ENCODE results near the gene TMEM120B. TPM values are rescaled to one million over a fixed set of nuclear protein-coding genes. Genes with fewer than 3 reads are reported as not detected.

The TMEM120B gene
- total and polyA plus RNA-seq, 2 of the 13 experiments (the other 11 are each of a cell fraction or from before 2014, with no cell fraction given) = 7.1 to 12.9 TPM

GRCh38 chr12:121753844-121754264 lies 41.3 kb downstream of the TMEM120B start:
- CTCF ChIA-PET (ENCODE audit: low intra/inter-chr PET ratio, low total read pairs) = no interaction called here
- DNase-seq (ENCODE audit: low spot score) = no peak
- H3K9ac ChIP-seq (ENCODE audit: insufficient read depth, low read depth, low read length) = no peak overlapping the region

GRCh38 chr12:121754836-121755235 lies 42.3 kb downstream of the TMEM120B start:
- ChIA-PET POLR2A (no interaction called here), CTCF (ENCODE audit: low intra/inter-chr PET ratio, low total read pairs) (no interaction called here)
- BruUV-seq (replicated peaks) = no TSS peak
- H3K4me2 ChIP-seq (ENCODE audit: low read depth, low read length) = no peak overlapping the region
- 95% methylated on average over 11 of the region's 11 CpGs for WGBS (ENCODE audit: low lambda C conversion rate)
- H3K27me3 ChIP-seq (ENCODE audit: control insufficient read depth in 1 of 2, insufficient read depth in 2 of 2, low read length in 2 of 2) = no peaks in the 10 kb centered on the region
- intact Hi-C loops (cut with micrococcal nuclease; ENCODE audit: unreplicated experiment) (no loop called here), in situ Hi-C loops (cut with HindIII; ENCODE audit: extremely low pct_ligation_motif_present, low pct_unique_long_range_greater_than_20kb) (no loop called here)
- H3K4me3 ChIP-seq (replicated peaks in 1 of 3; ENCODE audit: insufficient read depth in 1 of 3, low read depth in 2 of 3, low read length in 3 of 3) = no peak overlapping the region
- no peak overlapping the region for H3K27ac ChIP-seq (ENCODE audit: extremely low read length, insufficient read depth, low read length)
- TF ChIP-seq ZHX1 (CRISPR knock-in tag; IDR thresholded peaks at IDR 0.05; ENCODE audit: low read depth) (no peak), ZNF616 (CRISPR knock-in tag; IDR thresholded peaks at IDR 0.05; ENCODE audit: low read depth) (no peak), ZSCAN21 (CRISPR knock-in tag; IDR thresholded peaks at IDR 0.05; ENCODE audit: borderline replicate concordance) (no peak), ZNF10 (CRISPR knock-in tag; IDR thresholded peaks at IDR 0.05; ENCODE audit: borderline replicate concordance, low read depth) (no peak), NR2F2 (IDR thresholded peaks at IDR 0.05; ENCODE audit: borderline replicate concordance, low read depth) (no peak), REPIN1 (CRISPR knock-in tag; IDR thresholded peaks at IDR 0.05; ENCODE audit: borderline replicate concordance, low read depth) (no peak), HNRNPH1 (optimal IDR thresholded peaks at IDR 0.05; ENCODE audit: low read depth, low read length) (no peak), MED13 (CRISPR knock-in tag; IDR thresholded peaks at IDR 0.05) (no peak), ZNF543 (CRISPR knock-in tag; IDR thresholded peaks at IDR 0.05) (no peak)
- no peak overlapping the region for H2AFZ ChIP-seq (ENCODE audit: low read length)
- peaks cover 29% of the 10 kb centered on the region for H3K4me1 ChIP-seq (ENCODE audit: insufficient read depth, low read length)
- no peak overlapping the region for H3K9ac ChIP-seq (ENCODE audit: insufficient read depth, low read depth, low read length)
- peaks cover 3 to 12% of the 10 kb centered on the region in 2 experiments; a peak in 3 of 5 replicates for H3K36me3 ChIP-seq (replicated peaks in 1 of 2; ENCODE audit: control insufficient read depth in 1 of 2, insufficient read depth in 2 of 2, low read length in 2 of 2)
- FAIRE-seq (no peak), ATAC-seq (no peak), DNase-seq (ENCODE audit: low spot score) (no peak)
- no peaks in the 10 kb centered on the region for H3K79me2 ChIP-seq (ENCODE audit: insufficient read depth, low read length)
- no peaks in the 10 kb centered on the region for H4K20me1 ChIP-seq (ENCODE audit: insufficient read depth, low read length)
- H3K9me3 ChIP-seq (ENCODE audit: low read length) = no peaks in the 10 kb centered on the region

More at GRCh38 chr12:121753844-121754264, 41.3 kb downstream of the TMEM120B start:
- Histone ChIP-seq H3K4me2 (ENCODE audit: low read depth, low read length) (no peak overlapping the region), H3K27me3 (ENCODE audit: control insufficient read depth in 1 of 2, insufficient read depth in 2 of 2, low read length in 2 of 2) (no peaks in the 10 kb centered on the region), H3K79me2 (ENCODE audit: insufficient read depth, low read length) (no peaks in the 10 kb centered on the region), H3K27ac (ENCODE audit: extremely low read length, insufficient read depth, low read length) (no peak overlapping the region), H3K4me3 (replicated peaks in 1 of 3; ENCODE audit: insufficient read depth in 1 of 3, low read depth in 2 of 3, low read length in 3 of 3) (no peak overlapping the region), H3K36me3 (replicated peaks in 1 of 2; ENCODE audit: control insufficient read depth in 1 of 2, insufficient read depth in 2 of 2, low read length in 2 of 2) (peaks cover 3 to 12% of the 10 kb centered on the region in 2 experiments; a peak in 3 of 5 replicates), H2AFZ (ENCODE audit: low read length) (no peak overlapping the region), H3K4me1 (ENCODE audit: insufficient read depth, low read length) (peaks cover 39% of the 10 kb centered on the region), H3K9me3 (ENCODE audit: low read length) (no peaks in the 10 kb centered on the region), H4K20me1 (ENCODE audit: insufficient read depth, low read length) (no peaks in the 10 kb centered on the region)
- BruUV-seq (replicated peaks) = no TSS peak
- TF ChIP-seq HNRNPH1 (optimal IDR thresholded peaks at IDR 0.05; ENCODE audit: low read depth, low read length) (no peak), HNRNPL (IDR thresholded peaks at IDR 0.05; ENCODE audit: low read depth, low read length) (peak; percentile 98)
- intact Hi-C loops (cut with micrococcal nuclease; ENCODE audit: unreplicated experiment) (no loop called here), in situ Hi-C loops (cut with HindIII; ENCODE audit: extremely low pct_ligation_motif_present, low pct_unique_long_range_greater_than_20kb) (no loop called here)
- FAIRE-seq = no peak
- ATAC-seq = no peak
- POLR2A ChIA-PET = no interaction called here
- WGBS (ENCODE audit: low lambda C conversion rate) = 73% methylated on average over 3 of the region's 12 CpGs
